Right ventricle myocardium inferior (tissue), 1 donor: ENCODE data around the gene GMPPA. TPM values are rescaled to one million over a fixed set of nuclear protein-coding genes. Genes with fewer than 3 reads are reported as not detected.

Experiments used
- ATAC-seq: fragments of 200-7000 bp; cut with Tn5 transposase; one replicate; pipeline ENCODE4 v1.9.1; 2020; ENCODE audit warnings: mild to moderate bottlenecking, moderate library complexity
- DNase-seq: peaks from one replicate; pipeline ENCODE4 v3.0.0; 2021; ENCODE audit errors: missing footprints
- intact Hi-C: fragments of 100-400 bp; cut with DNase I; formaldehyde crosslinking; loops from one replicate; pipeline ENCODE4 v1.11.0; 2022
- total RNA-seq: library from RNA; stranded (reverse); fragmentation: NEBNext Ultra II Directional; extraction: Animal tissue kit (Norgen Biotek cat#: 25700); gene quantifications from one replicate; pipeline ENCODE4 v1.2.1, GENCODE V29; 2021
- donor health status: DM: no; HTN: yes; CAD: no; lungs with severe emphysema.

Gene GMPPA
- total RNA-seq, 1 donor from 2014 or later = 22.9 TPM

DNA sequence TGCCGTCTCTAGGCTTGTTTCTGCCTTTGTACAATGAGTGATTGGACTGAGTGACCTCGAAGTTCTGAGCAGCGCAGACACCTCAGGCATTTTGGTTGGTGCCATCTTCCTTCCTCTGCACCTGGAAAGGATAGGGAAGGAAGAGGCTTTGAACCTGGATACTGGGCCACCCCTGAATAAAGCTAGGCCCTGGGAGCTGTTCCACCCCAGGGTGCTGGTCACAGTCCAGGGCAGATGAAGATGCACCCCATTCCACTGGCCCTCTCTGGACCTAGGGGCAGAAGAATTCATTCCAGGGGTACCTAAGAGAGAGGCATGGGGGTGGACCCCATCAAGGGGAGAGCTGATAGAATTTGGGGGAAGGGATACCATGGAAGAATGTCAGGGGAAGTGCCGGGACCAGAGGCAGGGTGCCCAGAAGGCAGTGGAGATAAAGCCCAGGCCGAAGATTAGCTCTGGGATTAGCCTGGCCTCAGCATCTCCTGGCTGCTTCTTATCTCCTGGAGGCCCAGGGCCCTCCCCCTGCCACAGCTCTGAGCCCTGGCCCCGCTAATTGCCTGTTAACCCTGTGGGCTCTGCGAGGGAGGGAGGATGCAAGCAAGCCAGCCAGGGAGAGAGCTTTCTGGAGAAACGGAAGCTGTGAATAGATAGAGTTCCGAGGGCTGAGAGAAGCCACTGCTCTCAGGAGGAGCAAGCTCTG is 27.0 kb downstream of the GMPPA start:
- ATAC-seq (no peak), DNase-seq (no peak)
- intact Hi-C loops = no loop called here

DNA sequence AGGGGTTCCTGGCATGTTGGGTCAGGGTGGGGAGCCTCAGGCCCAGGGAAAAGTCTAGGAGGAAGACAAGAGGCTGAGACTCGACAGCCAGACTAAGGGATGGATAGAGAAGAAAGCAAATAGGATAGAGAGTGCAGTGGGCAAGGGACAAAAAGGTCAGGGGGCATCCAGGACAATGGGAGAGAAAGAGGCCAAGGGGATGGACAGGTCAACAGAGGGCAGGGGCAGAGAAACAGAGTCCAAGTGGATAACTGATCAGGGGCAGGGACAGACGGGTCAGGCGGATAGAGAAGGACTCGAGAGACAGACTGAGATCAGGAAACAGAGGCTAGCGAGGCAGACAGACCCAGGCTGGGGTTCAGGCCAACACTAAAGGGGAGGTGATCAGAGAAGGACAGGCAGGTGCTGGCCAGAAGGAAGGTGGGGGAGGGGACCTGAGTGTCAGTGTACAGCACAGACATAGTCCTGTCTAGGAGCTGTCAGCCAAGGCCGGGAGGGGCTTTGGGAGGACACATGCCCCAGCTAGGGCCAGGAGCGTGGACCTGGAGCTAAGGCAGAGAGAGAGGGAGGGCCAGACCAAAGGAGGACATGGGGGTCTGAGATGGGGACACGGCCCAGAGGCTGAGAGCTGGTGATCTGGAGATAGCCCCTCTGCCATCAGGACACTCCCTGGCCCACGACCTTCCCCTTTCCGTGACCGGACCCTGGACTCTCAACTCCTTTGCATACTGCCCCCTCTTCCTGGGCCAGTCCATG is 27.8 kb downstream of the GMPPA start:
- intact Hi-C loops = no loop called here
- DNase-seq (no peak), ATAC-seq (no peak)

DNA sequence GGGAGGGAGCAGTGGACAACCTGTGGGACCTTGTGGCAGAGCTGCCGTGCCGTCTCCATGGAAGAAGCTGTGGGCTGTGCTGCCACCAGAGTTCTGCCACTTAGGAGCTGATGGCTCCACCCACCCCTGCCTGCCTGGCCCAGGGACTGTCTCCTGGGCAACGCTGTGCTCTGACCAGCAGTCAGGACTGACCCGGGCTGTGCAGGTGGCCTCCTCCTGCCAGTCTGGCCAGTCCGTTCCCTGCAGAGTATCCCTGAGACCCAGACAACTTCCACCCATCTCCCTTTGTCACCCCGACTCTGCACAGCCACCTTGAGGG is 28.3 kb downstream of the GMPPA start:
- intact Hi-C loops = no loop called here
- ATAC-seq = peak; percentile 32
- no peak for DNase-seq

DNA sequence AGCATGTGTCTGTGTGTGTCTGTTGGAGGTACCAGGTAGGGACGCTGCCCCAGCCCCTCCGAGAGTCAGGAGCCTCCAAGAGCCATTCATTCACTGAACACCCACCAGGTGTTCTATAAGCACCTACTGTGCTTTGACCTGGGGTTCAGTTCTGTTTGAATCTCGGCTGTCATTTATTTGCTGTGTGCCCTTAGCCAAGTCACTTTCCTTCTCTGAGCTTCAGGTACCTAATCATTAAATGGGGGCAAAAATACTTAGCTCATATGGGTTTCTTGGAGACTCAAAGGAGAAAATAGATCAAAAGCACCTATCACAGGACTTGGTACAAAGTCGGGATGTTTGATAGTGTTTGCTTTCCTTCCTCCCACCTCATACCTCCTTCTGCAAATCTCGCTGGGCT is 28.8 kb downstream of the GMPPA start:
- ATAC-seq = no peak
- no peak for DNase-seq
- intact Hi-C loops = no loop called here

DNA sequence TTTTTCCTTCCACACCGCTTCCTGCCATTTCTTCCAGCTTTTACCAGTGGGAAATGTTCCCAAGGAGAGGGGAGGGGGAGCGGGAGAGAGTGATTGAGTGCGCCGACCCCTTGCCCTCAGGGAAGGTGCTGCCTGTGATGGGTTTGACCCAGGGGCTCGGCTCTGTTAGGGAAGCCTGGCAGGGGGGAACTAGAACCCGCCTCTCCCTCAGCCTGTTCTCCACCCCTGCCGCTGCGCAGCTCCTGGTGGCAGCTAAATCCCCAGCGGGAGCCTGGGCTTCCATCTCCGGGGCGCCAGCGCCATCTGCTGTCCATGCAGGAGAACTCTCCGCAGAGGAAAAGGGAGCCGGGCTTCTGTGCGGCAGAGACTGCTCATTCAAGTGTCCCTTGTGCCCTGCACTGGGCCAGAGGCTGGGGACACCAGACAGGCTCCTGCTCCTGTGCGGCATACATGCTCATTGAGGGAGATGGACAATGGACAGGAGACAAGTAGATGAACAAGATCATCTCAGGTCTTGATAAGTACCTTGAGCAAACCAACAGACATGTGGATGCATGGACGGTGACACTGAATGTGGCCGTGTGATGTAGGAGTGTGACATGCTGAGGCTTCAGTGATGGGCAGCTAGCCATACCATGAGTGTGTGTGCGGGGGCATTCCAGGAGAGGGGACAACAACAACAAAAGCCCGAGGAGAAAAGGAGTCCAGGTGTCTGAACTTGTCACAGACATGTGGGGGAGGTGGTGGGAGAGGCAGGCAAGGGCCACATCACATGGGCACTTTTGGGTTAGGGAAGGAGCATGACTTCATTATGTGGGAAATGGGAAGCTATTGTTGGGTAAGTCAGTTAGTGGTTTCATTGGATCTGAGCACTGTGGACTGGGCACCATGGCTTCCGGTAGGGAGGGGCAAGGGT is 31.6 kb downstream of the GMPPA start:
- ATAC-seq (peak; percentile 85), DNase-seq (peak; percentile 93)
- intact Hi-C loops = loop anchor here (1.0 to 2.0 kb wide), 3 partner anchors 54 to 127 kb away; no protein-coding TSS in a partner anchor

DNA sequence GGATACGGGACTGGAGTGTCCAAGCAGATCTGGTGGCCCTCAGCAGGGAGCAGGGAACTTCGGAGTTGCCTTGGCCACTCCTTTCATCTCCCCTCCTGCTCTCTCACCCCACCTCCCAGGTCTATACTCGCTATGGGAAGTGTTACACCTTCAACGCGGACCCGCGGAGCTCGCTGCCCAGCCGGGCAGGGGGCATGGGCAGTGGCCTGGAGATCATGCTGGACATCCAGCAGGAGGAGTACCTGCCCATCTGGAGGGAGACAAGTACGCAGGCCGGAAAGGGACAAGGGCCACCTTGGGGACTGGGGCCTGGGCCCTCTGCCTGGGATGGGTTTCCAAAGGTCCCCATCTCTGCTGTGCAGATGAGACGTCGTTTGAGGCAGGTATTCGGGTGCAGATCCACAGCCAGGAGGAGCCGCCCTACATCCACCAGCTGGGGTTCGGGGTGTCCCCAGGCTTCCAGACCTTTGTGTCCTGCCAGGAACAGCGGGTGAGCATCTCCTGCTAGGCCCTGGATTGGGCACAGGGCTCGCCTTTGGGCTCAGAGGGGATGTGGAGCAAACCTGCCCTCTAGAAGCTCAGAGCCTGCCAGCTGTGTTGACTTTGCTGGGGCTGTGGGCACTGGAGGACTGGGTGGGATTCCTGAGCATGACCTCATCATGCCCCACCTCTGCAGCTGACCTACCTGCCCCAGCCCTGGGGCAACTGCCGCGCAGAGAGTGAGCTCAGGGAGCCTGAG is 33.1 kb downstream of the GMPPA start:
- intact Hi-C loops = loop anchor here (2.0 kb wide), 1 partner anchor 55 kb away; no protein-coding TSS in a partner anchor

DNA sequence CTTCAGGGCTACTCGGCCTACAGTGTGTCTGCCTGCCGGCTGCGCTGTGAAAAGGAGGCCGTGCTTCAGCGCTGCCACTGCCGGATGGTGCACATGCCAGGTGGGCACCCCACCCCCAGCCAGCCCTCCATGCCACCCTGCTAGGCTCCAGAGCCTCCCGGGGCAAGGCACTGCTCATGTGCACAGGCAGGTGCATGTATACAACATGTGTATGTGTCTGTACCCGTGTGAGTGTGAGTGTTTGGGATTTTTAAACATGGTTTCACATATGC is 33.6 kb downstream of the GMPPA start:
- intact Hi-C loops = no loop called here
- DNase-seq (no peak), ATAC-seq (no peak)

More for the DNA sequence above, 33.1 kb downstream of the GMPPA start:
- ATAC-seq (no peak), DNase-seq (no peak)

DNA sequence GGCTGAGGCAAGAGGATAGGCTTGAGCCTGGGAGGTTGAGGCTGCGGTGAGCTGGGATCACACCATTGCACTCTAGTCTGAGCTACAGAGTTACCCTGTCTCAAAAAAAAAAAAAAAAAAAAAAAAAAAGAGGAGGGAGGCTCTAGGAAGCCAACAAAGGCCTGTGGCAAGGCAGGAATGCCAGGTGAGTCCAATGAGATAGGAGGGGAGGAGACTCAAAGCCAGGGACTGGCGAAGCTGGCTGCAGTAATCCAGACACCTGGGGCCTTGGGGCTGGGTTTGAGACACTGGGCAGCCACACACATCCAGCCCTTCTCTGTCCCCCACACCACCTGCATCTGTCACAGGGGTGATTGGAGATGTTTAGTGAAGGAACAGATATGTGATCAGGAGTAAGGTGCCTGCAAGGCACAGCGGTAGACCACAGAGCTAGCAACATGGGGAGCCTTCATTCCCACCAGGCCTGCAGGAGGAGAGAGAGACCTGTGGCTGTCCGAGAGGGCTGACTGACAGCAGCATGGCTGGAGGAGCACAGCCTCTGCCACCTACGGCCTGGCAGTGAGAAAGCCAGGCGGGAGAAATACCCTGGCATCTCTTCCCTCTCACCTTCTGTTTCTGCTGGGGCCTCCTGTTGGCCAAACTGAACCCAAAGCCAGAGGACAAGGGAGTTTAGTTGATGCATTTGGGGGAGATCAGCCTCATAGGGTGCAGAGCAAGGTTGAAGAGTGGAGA is 35.4 kb downstream of the GMPPA start:
- ATAC-seq (no peak), DNase-seq (no peak)
- intact Hi-C loops = no loop called here

DNA sequence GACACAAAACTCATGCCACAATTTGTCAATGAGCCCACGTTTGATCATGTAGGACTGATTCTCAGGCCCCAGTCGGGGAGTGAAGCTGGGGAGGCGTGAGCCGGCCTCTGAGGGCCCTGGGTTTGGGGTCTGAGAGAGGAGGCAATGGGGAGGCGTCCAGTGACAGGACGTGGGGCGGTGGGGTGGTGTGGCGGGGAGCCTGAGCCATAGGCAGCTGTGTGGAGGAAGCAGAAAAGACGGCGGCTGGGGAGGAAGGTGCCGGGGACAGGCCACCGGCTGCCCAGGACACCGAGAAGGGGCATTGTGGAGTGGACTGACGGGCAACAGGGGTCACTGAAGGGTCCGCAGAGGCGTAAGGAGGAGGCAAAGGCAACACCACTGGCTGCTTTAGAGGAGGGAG is 37.7 kb downstream of the GMPPA start:
- ATAC-seq = no peak
- DNase-seq = no peak
- intact Hi-C loops = no loop called here

DNA sequence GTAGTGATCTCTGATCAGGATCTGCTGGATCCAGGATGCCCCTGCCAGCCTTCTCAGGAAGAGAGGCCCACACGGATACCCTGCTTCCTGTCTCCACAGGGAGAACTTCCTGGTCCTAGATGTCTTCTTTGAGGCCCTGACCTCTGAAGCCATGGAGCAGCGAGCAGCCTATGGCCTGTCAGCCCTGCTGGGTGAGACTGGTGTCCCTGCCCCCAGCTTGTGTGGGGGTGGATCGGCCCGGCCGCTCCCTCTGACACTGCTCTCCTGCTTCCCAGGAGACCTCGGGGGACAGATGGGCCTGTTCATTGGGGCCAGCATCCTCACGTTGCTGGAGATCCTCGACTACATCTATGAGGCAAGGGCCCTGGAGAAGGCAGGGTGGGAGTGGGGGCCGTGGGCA is 38.3 kb downstream of the GMPPA start:
- DNase-seq = no peak
- ATAC-seq = no peak
- intact Hi-C loops = no loop called here

DNA sequence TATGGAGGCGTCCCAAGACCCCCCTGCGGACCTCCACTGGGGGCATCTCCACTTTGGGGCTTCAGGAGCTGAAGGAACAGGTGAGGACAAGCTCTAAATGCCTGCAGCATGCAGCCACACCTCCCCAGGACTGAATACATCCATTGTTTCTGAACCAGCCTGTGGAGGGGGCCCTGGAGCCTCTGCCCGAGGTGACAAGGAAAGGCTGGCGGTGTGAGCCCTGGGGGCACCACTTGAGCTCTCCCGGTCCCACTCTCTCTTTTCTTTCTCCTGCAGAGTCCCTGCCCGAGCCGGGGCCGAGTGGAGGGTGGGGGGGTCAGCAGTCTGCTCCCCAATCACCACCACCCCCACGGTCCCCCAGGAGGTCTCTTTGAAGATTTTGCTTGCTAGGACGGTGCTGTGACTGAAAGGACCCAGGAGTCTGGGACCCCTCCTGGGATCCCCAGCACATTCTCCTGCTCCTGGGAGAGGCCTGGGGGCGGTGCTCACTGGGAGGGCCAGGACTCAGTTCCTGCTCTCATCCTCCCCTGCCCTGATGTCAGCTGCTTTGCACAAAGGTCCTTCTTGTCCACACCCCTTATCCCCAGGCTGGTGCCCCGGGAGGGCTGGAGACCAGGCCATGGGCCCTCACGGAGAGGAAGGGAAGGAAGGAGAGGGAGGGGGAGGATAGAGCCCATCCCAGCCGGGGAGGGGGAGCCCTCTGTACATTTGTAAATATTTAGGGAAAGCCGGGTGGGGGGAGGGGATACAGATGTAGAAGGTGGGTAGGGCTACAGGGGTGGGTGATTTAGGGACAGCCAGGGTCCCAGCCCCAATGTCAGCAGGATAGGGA is 39.2 kb downstream of the GMPPA start:
- ATAC-seq (no peak), DNase-seq (no peak)
- intact Hi-C loops = no loop called here

DNA sequence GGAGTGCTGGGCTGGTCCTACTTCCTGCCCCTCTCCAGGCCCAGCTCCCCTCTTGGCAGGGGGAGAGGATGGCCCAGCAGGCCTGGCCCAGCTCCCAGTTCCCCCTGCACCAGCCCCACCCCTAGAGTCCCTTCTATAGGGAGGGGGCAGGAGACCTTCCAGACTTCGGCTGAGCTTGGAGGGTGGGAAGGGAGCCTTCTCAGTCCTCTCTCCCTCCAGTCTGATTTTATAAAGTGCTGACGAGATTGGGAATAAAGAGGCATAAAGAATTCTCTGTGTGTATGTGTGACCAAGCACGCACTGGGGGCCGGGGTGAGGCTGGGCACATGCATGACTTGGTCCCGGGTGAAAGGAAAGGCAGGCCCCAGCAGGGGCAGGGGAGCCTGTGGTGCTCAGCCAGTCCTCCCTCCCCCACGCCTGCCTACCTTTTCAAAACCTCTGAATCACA is 39.8 kb downstream of the GMPPA start:
- no peak for ATAC-seq
- intact Hi-C loops = no loop called here
- no peak for DNase-seq

DNA sequence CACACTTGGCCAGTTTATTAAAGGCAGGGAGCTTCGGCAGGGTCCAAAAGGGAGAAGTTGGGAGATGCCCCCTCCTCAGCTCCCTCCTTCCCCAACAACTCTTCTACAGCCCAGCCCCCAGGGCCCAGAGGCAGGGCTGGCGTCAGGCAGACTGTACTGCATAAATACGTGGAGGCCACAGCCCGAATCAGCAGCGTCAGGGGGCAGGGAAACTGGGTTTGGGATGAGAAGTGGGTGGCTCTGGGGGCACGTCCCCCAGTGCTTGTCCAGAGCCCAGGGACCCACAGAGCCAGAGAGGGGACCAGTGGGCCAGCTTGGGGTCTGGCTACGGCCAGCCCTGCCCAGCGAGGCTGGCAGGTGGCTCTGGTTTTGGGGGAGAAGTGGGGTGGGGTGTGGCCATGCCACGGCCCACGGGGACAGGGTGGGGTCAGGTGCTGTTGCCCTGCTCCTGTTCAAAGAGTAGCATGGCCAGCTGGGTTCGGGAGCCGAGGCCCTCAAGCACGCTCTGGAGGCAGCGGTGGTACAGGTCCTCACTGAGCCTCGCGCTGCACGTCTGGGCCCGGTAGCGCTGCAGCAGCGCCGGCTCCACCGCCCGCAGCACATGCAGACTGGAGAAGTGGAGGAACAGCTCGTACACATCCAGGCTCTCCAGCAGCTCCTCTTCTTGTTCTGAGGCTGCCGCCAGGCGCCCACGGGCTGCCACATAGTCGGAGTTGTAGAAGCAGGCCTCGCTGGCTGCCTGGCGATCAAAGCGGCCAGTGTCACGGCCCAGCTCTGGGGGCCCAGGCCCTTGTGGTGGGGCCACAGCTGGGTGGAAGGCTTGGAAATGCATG is 40.5 kb downstream of the GMPPA start:
- DNase-seq (no peak), ATAC-seq (no peak)
- intact Hi-C loops = no loop called here

DNA sequence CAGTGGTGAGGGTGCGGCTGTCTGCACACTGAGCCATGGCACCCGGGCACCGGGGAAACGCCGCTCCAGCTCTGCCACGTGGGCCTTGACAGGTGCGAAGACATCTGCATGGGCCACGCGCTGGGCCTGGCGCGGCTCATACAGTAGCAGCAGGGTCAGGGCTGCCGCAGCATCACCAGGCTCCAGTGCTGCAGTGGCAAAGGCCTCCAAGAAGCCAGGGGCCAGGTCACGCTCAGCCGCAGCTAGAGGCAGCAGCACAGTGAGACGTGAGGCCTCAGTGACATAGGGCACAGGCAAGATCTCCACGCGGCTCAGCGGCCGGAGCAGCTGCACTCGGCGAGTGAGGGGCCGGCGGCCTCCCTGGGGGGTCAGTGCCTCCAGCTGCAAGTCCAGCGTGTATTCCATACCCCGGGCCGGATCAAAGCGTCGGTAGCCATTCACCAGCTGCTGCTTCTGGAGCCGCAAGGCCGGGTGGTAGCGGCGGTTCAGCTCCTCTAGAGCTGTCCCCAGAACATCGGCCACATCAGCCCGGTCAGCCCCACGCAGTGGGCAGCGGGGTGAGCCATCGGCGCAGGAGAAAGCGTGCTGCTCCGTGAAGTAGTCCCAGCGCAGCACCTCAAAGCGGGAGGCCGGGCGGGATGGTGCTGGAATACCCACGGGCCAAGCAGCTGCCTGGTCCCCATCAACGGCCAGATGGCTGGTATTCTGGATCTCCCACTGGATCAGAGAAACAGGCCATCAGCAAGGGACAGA is 41.4 kb downstream of the GMPPA start:
- intact Hi-C loops = loop anchor here (2.0 kb wide), 1 partner anchor 187 kb away; no protein-coding TSS in a partner anchor
- DNase-seq = no peak
- no peak for ATAC-seq

DNA sequence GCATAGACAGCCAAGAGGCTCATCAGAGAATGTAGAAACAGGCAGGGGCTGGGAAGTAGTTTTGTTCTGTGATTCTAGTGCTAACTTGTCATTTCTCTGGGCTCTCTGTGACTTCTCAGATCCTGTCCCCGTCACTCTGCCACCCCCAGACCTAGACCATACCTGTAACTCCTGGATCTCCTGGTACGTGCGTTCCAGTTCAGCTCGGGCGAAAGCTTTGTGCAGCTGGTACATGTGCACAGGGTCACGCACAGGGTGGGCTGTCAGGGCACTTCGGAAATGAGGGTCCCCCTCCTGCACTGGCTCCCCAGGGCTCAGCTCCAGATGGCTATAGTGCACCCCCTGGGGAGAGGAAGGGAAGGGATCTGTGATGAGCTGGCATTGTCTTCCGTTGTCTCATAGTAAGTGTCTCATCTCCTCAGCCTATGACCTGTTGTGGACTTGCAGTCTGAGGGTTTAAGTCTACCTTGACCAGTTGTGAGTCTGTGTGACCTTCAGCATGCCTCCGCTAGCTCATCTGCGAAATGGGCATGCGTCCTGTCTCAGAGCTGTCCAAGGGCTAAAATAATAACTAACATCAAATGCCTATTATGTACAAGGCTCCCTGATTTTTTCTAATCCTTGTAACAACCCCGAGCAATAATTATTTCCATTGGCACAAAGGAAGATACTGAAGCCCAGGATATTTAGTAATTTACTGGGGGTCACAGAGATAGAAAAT is 42.3 kb downstream of the GMPPA start:
- no peak for DNase-seq
- intact Hi-C loops = loop anchor here (1.0 to 2.0 kb wide), 2 partner anchors 148 to 186 kb away; no protein-coding TSS in a partner anchor
- no peak for ATAC-seq
